A172 (cell line): ENCODE measurements around the gene POC1A. TPM values are rescaled to one million over a fixed set of nuclear protein-coding genes. Genes with fewer than 3 reads are reported as not detected.

Experiments
- DNase-seq: peaks from one replicate; pipeline ENCODE4 v3.0.0-alpha.2; 2015; ENCODE audit warnings: low spot score
- total RNA-seq: library from RNA; depleted of rRNA; stranded (reverse); fragments of >200 nt; shearing (Covaris generic); gene quantifications from 2 replicates; pipeline ENCODE4 v1.2.3, GENCODE V29; 2014

Gene POC1A
- total RNA-seq, 1 experiment from 2014 or later, result 19.0 TPM

- DNase-seq, result peak; percentile 87
Observed at GRCh38 chr3:52128118-52128683, 26.0 kb downstream of the POC1A start.

- no peak for DNase-seq
Observed at GRCh38 chr3:52126500-52126899, 27.7 kb downstream of the POC1A start.

- DNase-seq, result no peak
Observed at GRCh38 chr3:52126036-52126435, 28.2 kb downstream of the POC1A start.

- no peak for DNase-seq
Observed at GRCh38 chr3:52124766-52125165, 29.5 kb downstream of the POC1A start.

- DNase-seq, result no peak
Observed at GRCh38 chr3:52124126-52124525, 30.1 kb downstream of the POC1A start.

GRCh38 chr3:52123106-52123725 lies 31.0 kb downstream of the POC1A start:
- DNase-seq, result peak; percentile 37

GRCh38 chr3:52122491-52122890 lies 31.7 kb downstream of the POC1A start:
- no peak for DNase-seq

- DNase-seq, result no peak
Observed at GRCh38 chr3:52121813-52122212, 32.4 kb downstream of the POC1A start.

- DNase-seq, result no peak
Observed at GRCh38 chr3:52121464-52121805, 32.8 kb downstream of the POC1A start.

GRCh38 chr3:52120556-52121463 lies 33.4 kb downstream of the POC1A start:
- no peak for DNase-seq

GRCh38 chr3:52119826-52120225 lies 34.4 kb downstream of the POC1A start:
- DNase-seq, result no peak

- no peak for DNase-seq
Observed at GRCh38 chr3:52119099-52119498, 35.1 kb downstream of the POC1A start.

GRCh38 chr3:52118156-52118875 lies 35.9 kb downstream of the POC1A start:
- DNase-seq, result no peak

- DNase-seq, result no peak
Observed at GRCh38 chr3:52117537-52117936, 36.7 kb downstream of the POC1A start.

GRCh38 chr3:52112056-52112455 lies 42.2 kb downstream of the POC1A start:
- DNase-seq, result no peak

- no peak for DNase-seq
Observed at GRCh38 chr3:52110502-52110901, 43.7 kb downstream of the POC1A start.

GRCh38 chr3:52109611-52110301 lies 44.5 kb downstream of the POC1A start:
- DNase-seq, result no peak

GRCh38 chr3:52108302-52109232 lies 45.7 kb downstream of the POC1A start:
- DNase-seq, result no peak

- DNase-seq, result no peak
Observed at GRCh38 chr3:52106951-52107611, 47.1 kb downstream of the POC1A start.
